GM23248 (cell line): ENCODE results near the gene SLC1A3. TPM values are rescaled to one million over a fixed set of nuclear protein-coding genes. Genes with fewer than 3 reads are reported as not detected.
A peak's percentile ranks its signal among the peaks of the same experiment; 100 is the strongest.

Source experiments
- DNase-seq: peaks from one replicate; pipeline ENCODE4 v3.0.0-alpha.2; 2015
- H2AFZ ChIP-seq: fragments of 200-600 bp; sonication (generic); 2 replicates; pipeline ENCODE4 v1.6.1; 2016; ENCODE audit warnings: antibody characterized with exemption
- H3F3A ChIP-seq: fragments of 200-600 bp; sonication (generic); 2 replicates; pipeline ENCODE4 v1.6.1; 2016; ENCODE audit warnings: mild to moderate bottlenecking, antibody characterized with exemption, mixed run types; ENCODE audit not compliant: insufficient read depth
- H3K27ac ChIP-seq: fragments of 200-600 bp; sonication (generic); 2 replicates; pipeline ENCODE4 v1.5.1; 2016; ENCODE audit warnings: mild to moderate bottlenecking
- H3K27me3 ChIP-seq: fragments of 200-600 bp; sonication (generic); replicated peaks from 2 replicates; pipeline ENCODE4 v1.6.1; 2016; ENCODE audit warnings: mild to moderate bottlenecking; ENCODE audit not compliant: insufficient read depth
- H3K36me3 ChIP-seq: fragments of 200-600 bp; sonication (generic); 2 replicates; pipeline ENCODE4 v1.6.1; 2016; ENCODE audit warnings: low read depth, mild to moderate bottlenecking
- H3K4me1 ChIP-seq: fragments of 200-600 bp; sonication (generic); 2 replicates; pipeline ENCODE4 v1.6.1; 2016; ENCODE audit warnings: mild to moderate bottlenecking; ENCODE audit not compliant: insufficient read depth
- H3K4me2 ChIP-seq: fragments of 200-600 bp; sonication (generic); one replicate; pipeline ENCODE4 v1.6.1; 2016; ENCODE audit warnings: mild to moderate bottlenecking; ENCODE audit not compliant: unreplicated experiment
- H3K4me3 ChIP-seq: fragments of 200-600 bp; sonication (generic); 2 replicates; pipeline ENCODE4 v1.5.1; 2016; ENCODE audit warnings: mild to moderate bottlenecking
- H3K79me2 ChIP-seq: fragments of 200-600 bp; sonication (generic); 2 replicates; pipeline ENCODE4 v1.6.1; 2016; ENCODE audit warnings: mild to moderate bottlenecking; ENCODE audit not compliant: insufficient read depth
- H3K9ac ChIP-seq: fragments of 200-600 bp; sonication (generic); 2 replicates; pipeline ENCODE4 v1.6.1; 2016; ENCODE audit warnings: mild to moderate bottlenecking
- H3K9me2 ChIP-seq: fragments of 200-600 bp; sonication (generic); 2 replicates; pipeline ENCODE4 v1.6.1; 2016; ENCODE audit warnings: mixed run types, mild to moderate bottlenecking, moderate library complexity; ENCODE audit not compliant: insufficient read depth
- H3K9me3 ChIP-seq: fragments of 200-600 bp; sonication (generic); one replicate; pipeline ENCODE4 v1.6.1; 2017; ENCODE audit warnings: low read depth
- H4K20me1 ChIP-seq: fragments of 200-600 bp; sonication (generic); 2 replicates; pipeline ENCODE4 v1.6.0; 2016; ENCODE audit not compliant: insufficient read depth
- EZH2 ChIP-seq: fragments of 200-600 bp; sonication (generic); IDR thresholded peaks from 2 replicates; pipeline ENCODE4 v1.6.1; 2018; ENCODE audit warnings: antibody characterized with exemption, mild to moderate bottlenecking; ENCODE audit not compliant: insufficient read depth, poor library complexity, severe bottlenecking
- EZH2phosphoT487 ChIP-seq: fragments of 200-600 bp; sonication (generic); IDR thresholded peaks from 2 replicates; pipeline ENCODE4 v1.6.1; 2018; ENCODE audit warnings: antibody characterized with exemption, moderate library complexity, mild to moderate bottlenecking, low read depth; ENCODE audit not compliant: insufficient read depth
- WGBS, 2 experiments: methylation state at CpG; one replicate each; pipeline ENCODE4 v1.1.6; 2015 to 2017; ENCODE audit warnings: low lambda C conversion rate in 2 of 2, low coverage in 1 of 2; ENCODE audit errors: missing lambda C conversion rate in 2 of 2; 5-methylcytosine and 5-hydroxymethylcytosine counted together
- in situ Hi-C: fragments of 300-500 bp; cut with MboI; formaldehyde crosslinking; loops from 2 replicates; pipeline ENCODE4 v1.15.0; 2020
- polyA plus RNA-seq: library from polyadenylated mRNA; unstranded; fragments of >200 nt; fragmentation: Nextera tagmentation; extraction: Ambion mirVana; gene quantifications from 2 replicates; pipeline ENCODE4 v1.2.1, GENCODE V29; 2016
- total RNA-seq: library from RNA; depleted of rRNA; stranded (reverse); fragments of >200 nt; shearing (Covaris generic); gene quantifications from 2 replicates; pipeline ENCODE4 v1.2.3, GENCODE V29; 2014

SLC1A3 gene
- total and polyA plus RNA-seq, 2 experiments from 2014 or later, result 1.7 to 2.5 TPM

- Histone ChIP-seq H3K79me2 (no peaks in the 10 kb centered on the region), H3K27me3 (no peaks in the 10 kb centered on the region), H3K4me3 (no peak overlapping the region), H3F3A (peaks cover 17% of the 10 kb centered on the region), H3K27ac (peak overlapping the region; percentile 31; the same call in 1 of the 2 replicates), H3K9ac (no peak overlapping the region), H4K20me1 (no peaks in the 10 kb centered on the region), H2AFZ (no peak overlapping the region), H3K4me2 (no peak overlapping the region), H3K4me1 (peaks cover 25% of the 10 kb centered on the region), H3K9me2 (no peaks in the 10 kb centered on the region), H3K36me3 (no peaks in the 10 kb centered on the region), H3K9me3 (no peaks in the 10 kb centered on the region)
- in situ Hi-C loops, result no loop called here
- TF ChIP-seq EZH2 (no peak), EZH2phosphoT487 (no peak)
- DNase-seq, result peak; percentile 68
- WGBS, 2 experiments, result 33 to 60% methylated on average over 1 of the region's 1 CpG
Measured at GRCh38 chr5:36630201-36631145, 24.1 kb downstream of the SLC1A3 start.

GRCh38 chr5:36631154-36631553 lies 24.7 kb downstream of the SLC1A3 start:
- in situ Hi-C loops, result no loop called here
- H3K9ac ChIP-seq, result no peak overlapping the region
- H4K20me1 ChIP-seq, result no peaks in the 10 kb centered on the region
- TF ChIP-seq EZH2, result no peak
- no peak for TF ChIP-seq EZH2phosphoT487
- WGBS, 2 experiments, result 50 to 53% methylated on average over 1 of the region's 1 CpG
- no peak for DNase-seq
- no peaks in the 10 kb centered on the region for H3K27me3 ChIP-seq
- H3K79me2 ChIP-seq, result no peaks in the 10 kb centered on the region
- no peaks in the 10 kb centered on the region for H3K36me3 ChIP-seq
- peaks cover 25% of the 10 kb centered on the region for H3K4me1 ChIP-seq
- H3K4me2 ChIP-seq, result no peak overlapping the region
- no peak overlapping the region for H3K4me3 ChIP-seq
- no peaks in the 10 kb centered on the region for H3K9me3 ChIP-seq
- H3K27ac ChIP-seq, result no peak overlapping the region
- H3K9me2 ChIP-seq, result no peaks in the 10 kb centered on the region
- H2AFZ ChIP-seq, result no peak overlapping the region
- peaks cover 17% of the 10 kb centered on the region for H3F3A ChIP-seq

GRCh38 chr5:36631620-36632362 lies 25.4 kb downstream of the SLC1A3 start:
- Histone ChIP-seq H3K36me3 (no peaks in the 10 kb centered on the region), H3K4me2 (no peak overlapping the region), H4K20me1 (no peaks in the 10 kb centered on the region), H3K4me1 (peaks cover 25% of the 10 kb centered on the region), H2AFZ (no peak overlapping the region), H3K4me3 (no peak overlapping the region), H3K27me3 (no peaks in the 10 kb centered on the region), H3K9ac (no peak overlapping the region), H3K9me3 (no peaks in the 10 kb centered on the region), H3K9me2 (no peaks in the 10 kb centered on the region), H3F3A (peaks cover 17% of the 10 kb centered on the region), H3K27ac (no peak overlapping the region), H3K79me2 (no peaks in the 10 kb centered on the region)
- 58 to 60% methylated on average over 5 of the region's 5 CpGs for WGBS, 2 experiments
- DNase-seq, result no peak
- TF ChIP-seq EZH2phosphoT487 (no peak), EZH2 (no peak)
- in situ Hi-C loops, result no loop called here

- Histone ChIP-seq H2AFZ (no peak overlapping the region), H3K9me3 (no peaks in the 10 kb centered on the region), H3K27me3 (no peaks in the 10 kb centered on the region), H3K4me3 (no peak overlapping the region), H3K36me3 (no peaks in the 10 kb centered on the region), H3K4me2 (no peak overlapping the region), H3K79me2 (no peaks in the 10 kb centered on the region), H3F3A (peaks cover 17% of the 10 kb centered on the region), H4K20me1 (no peaks in the 10 kb centered on the region), H3K9ac (no peak overlapping the region), H3K9me2 (no peaks in the 10 kb centered on the region), H3K4me1 (peaks cover 25% of the 10 kb centered on the region), H3K27ac (no peak overlapping the region)
- in situ Hi-C loops, result no loop called here
- TF ChIP-seq EZH2 (no peak), EZH2phosphoT487 (no peak)
- DNase-seq, result no peak
Measured at GRCh38 chr5:36632363-36632664, 25.9 kb downstream of the SLC1A3 start.
